MM.1S (cell line): ENCODE data around the gene PCP4.

Experiments
- EZH2 ChIP-seq: fragments of 300-600 bp; sonication (generic); optimal IDR thresholded peaks from 2 replicates; pipeline ENCODE3; 2017; ENCODE audit warnings: low read depth, mild to moderate bottlenecking, antibody characterized with exemption, low read length, mixed read lengths
- TF ChIP-seq, protein P1 (sequence below): fragments of 300-600 bp; sonication (generic); IDR thresholded peaks from 2 replicates; pipeline ENCODE4 v1.5.1; 2016; ENCODE audit warnings: antibody characterized with exemption, low read length, mixed read lengths

DNA sequence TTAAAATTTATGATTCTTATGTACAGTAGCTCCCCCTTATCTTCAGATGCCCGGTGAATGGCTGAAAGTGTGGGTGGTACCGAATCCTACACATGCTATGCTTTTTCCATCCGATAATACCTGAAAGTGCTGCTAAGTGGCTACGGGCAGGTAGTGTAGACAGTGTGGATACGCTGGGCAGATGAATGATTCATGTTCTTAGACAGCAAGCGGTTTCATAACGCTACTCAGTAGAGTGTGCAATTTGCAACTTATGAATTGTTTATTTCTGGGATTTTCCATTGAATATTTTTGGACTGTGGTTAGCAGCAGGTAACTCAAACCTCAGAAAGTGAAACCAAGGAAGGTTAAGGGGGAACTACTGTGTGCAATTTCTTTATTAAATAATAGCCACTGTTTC, 7.5 kb downstream of the PCP4 start:
- TF ChIP-seq, protein P1, sequence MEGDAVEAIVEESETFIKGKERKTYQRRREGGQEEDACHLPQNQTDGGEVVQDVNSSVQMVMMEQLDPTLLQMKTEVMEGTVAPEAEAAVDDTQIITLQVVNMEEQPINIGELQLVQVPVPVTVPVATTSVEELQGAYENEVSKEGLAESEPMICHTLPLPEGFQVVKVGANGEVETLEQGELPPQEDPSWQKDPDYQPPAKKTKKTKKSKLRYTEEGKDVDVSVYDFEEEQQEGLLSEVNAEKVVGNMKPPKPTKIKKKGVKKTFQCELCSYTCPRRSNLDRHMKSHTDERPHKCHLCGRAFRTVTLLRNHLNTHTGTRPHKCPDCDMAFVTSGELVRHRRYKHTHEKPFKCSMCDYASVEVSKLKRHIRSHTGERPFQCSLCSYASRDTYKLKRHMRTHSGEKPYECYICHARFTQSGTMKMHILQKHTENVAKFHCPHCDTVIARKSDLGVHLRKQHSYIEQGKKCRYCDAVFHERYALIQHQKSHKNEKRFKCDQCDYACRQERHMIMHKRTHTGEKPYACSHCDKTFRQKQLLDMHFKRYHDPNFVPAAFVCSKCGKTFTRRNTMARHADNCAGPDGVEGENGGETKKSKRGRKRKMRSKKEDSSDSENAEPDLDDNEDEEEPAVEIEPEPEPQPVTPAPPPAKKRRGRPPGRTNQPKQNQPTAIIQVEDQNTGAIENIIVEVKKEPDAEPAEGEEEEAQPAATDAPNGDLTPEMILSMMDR, result no peak
- TF ChIP-seq EZH2, result no peak
